ENCODE results near the gene NIBAN1. TPM values are rescaled to one million over a fixed set of nuclear protein-coding genes. Genes with fewer than 3 reads are reported as not detected.
"Not testable (repeated sequence)": the region's sequence is repeated elsewhere in the genome, so short reads cannot be mapped to it uniquely, and the experiment has no call there.

The NIBAN1 gene
- polyA plus RNA-seq (ENCODE audit: insufficient read length in 10 of 10), result 10 to 100 TPM; 44.2 to 72.3 (median 57.8) TPM
- long read RNA-seq, donor 1, full-length matches to known transcripts, result 4 of 4 reads
- long read RNA-seq, donor 1, partial matches to known transcripts, result 0 of 4 reads
- long read RNA-seq, donor 1, other reads (novel, unspliced or antisense), result 0 of 4 reads
- long read RNA-seq, donor 2, full-length matches to known transcripts, result 5 of 5 reads
- long read RNA-seq, donor 2, partial matches to known transcripts, result 0 of 5 reads
- long read RNA-seq, donor 2, other reads (novel, unspliced or antisense), result 0 of 5 reads
- long read RNA-seq, donor 3, result 0 reads
- long read RNA-seq, donor 4, full-length matches to known transcripts, result 6 of 14 reads
- long read RNA-seq, donor 4, partial matches to known transcripts, result 8 of 14 reads
- long read RNA-seq, donor 4, other reads (novel, unspliced or antisense), result 0 of 14 reads
- long read RNA-seq, donor 5, full-length matches to known transcripts, result 9 of 9 reads
- long read RNA-seq, donor 5, partial matches to known transcripts, result 0 of 9 reads
- long read RNA-seq, donor 5, other reads (novel, unspliced or antisense), result 0 of 9 reads
- long read RNA-seq, donor 6, full-length matches to known transcripts, result 11 of 11 reads
- long read RNA-seq, donor 6, partial matches to known transcripts, result 0 of 11 reads
- long read RNA-seq, donor 6, other reads (novel, unspliced or antisense), result 0 of 11 reads
- long read RNA-seq, donor 7, full-length matches to known transcripts, result 5 of 5 reads
- long read RNA-seq, donor 7, partial matches to known transcripts, result 0 of 5 reads
- long read RNA-seq, donor 7, other reads (novel, unspliced or antisense), result 0 of 5 reads
- long read RNA-seq, donor 8, full-length matches to known transcripts, result 4 of 4 reads
- long read RNA-seq, donor 8, partial matches to known transcripts, result 0 of 4 reads
- long read RNA-seq, donor 8, other reads (novel, unspliced or antisense), result 0 of 4 reads
- long read RNA-seq, donor 9, full-length matches to known transcripts, result 3 of 3 reads
- long read RNA-seq, donor 9, partial matches to known transcripts, result 0 of 3 reads
- long read RNA-seq, donor 9, other reads (novel, unspliced or antisense), result 0 of 3 reads

- peak in 2 of 3 donors; percentile 77 to 93 for DNase-seq
These were observed at the start of gene NIBAN1 for GRCh38 chr1:184974056-184974836. Gene NIBAN1, minus strand, starts transcription at chr1:184974508. Its CDS starts 152 bp downstream, at chr1:184974356.

- DNase-seq, result no peak
These were observed 43.7 kb upstream of the NIBAN1 start for GRCh38 chr1:185017966-185018365.

GRCh38 chr1:185017338-185017737 lies 43.0 kb upstream of the NIBAN1 start:
- DNase-seq, result peak in 1 of 3 donors; percentile 62

- DNase-seq, result no peak
These were observed 42.6 kb upstream of the NIBAN1 start for GRCh38 chr1:185016880-185017279.

- DNase-seq, result no peak
These were observed 41.3 kb upstream of the NIBAN1 start for GRCh38 chr1:185015631-185016030.

- no peak for DNase-seq
These were observed 40.6 kb upstream of the NIBAN1 start for GRCh38 chr1:185014941-185015340.

GRCh38 chr1:185010361-185010760 lies 36.1 kb upstream of the NIBAN1 start:
- no peak for DNase-seq

- no peak for DNase-seq
These were observed 34.5 kb upstream of the NIBAN1 start for GRCh38 chr1:185008838-185009237.

- not testable (repeated sequence) for DNase-seq
These were observed 27.1 kb upstream of the NIBAN1 start for GRCh38 chr1:185001312-185001880.

GRCh38 chr1:184999974-185000373 lies 25.7 kb upstream of the NIBAN1 start:
- DNase-seq, result not testable (repeated sequence)

- DNase-seq, result no peak
These were observed 20.0 kb upstream of the NIBAN1 start for GRCh38 chr1:184994301-184994700.

GRCh38 chr1:184992271-184992670 lies 18.0 kb upstream of the NIBAN1 start:
- no peak for DNase-seq

GRCh38 chr1:184990204-184990603 lies 15.9 kb upstream of the NIBAN1 start:
- DNase-seq, result no peak

GRCh38 chr1:184988506-184988905 lies 14.2 kb upstream of the NIBAN1 start:
- DNase-seq, result no peak

GRCh38 chr1:184987696-184988095 lies 13.4 kb upstream of the NIBAN1 start:
- no peak for DNase-seq

- peak in 2 of 3 donors; percentile 23 to 70 for DNase-seq
These were observed 11.9 kb upstream of the NIBAN1 start for GRCh38 chr1:184986250-184986649.

- peak in 2 of 3 donors; percentile 70 to 80 for DNase-seq
These were observed 8.0 kb upstream of the NIBAN1 start for GRCh38 chr1:184982002-184982954.

GRCh38 chr1:184980726-184981125 lies 6.4 kb upstream of the NIBAN1 start:
- no peak for DNase-seq

GRCh38 chr1:184975208-184975870 lies 1.0 kb upstream of the NIBAN1 start:
- no peak for DNase-seq

Measured in muscle of back (tissue), 13 donors.